GM12873 (cell line): ENCODE data around the gene LRRC7.

Experiments
- CTCF ChIP-seq: IDR thresholded peaks from 2 replicates; pipeline ENCODE4 v1.5.1; 2012; ENCODE audit warnings: low read depth, mild to moderate bottlenecking, moderate library complexity, low read length, control low read depth; ENCODE audit not compliant: insufficient read depth; ENCODE audit errors: missing control alignments

The LRRC7 gene

GRCh38 chr1:69834336-69834735 lies 266.6 kb downstream of the LRRC7 start:
- no peak for TF ChIP-seq CTCF

- TF ChIP-seq CTCF, result no peak
These were observed 268.2 kb downstream of the LRRC7 start for GRCh38 chr1:69835955-69836354.

- no peak for TF ChIP-seq CTCF
These were observed 269.4 kb downstream of the LRRC7 start for GRCh38 chr1:69836971-69837636.

- no peak for TF ChIP-seq CTCF
These were observed 274.6 kb downstream of the LRRC7 start for GRCh38 chr1:69842326-69842725.

GRCh38 chr1:69845655-69846054 lies 277.9 kb downstream of the LRRC7 start:
- TF ChIP-seq CTCF, result no peak

GRCh38 chr1:69846267-69846666 lies 278.5 kb downstream of the LRRC7 start:
- TF ChIP-seq CTCF, result no peak

- TF ChIP-seq CTCF, result no peak
These were observed 279.9 kb downstream of the LRRC7 start for GRCh38 chr1:69847670-69848069.
